GM12878 (cell line): Measurements from ENCODE around the gene TACR2. TPM values are rescaled to one million over a fixed set of nuclear protein-coding genes. Genes with fewer than 3 reads are reported as not detected.

Source experiments
- ATAC-seq: fragments of 200-7000 bp; cut with Tn5 transposase; 3 replicates; pipeline ENCODE4 v1.9.1; 2020; ENCODE audit warnings: mild to moderate bottlenecking, moderate library complexity
- BruUV-seq: library from RNA; stranded (reverse); fragments of 400-500 nt; replicated peaks from 2 replicates; lab custom pipeline; 2021; lab: Mats Ljungman, UMichigan
- CTCF ChIA-PET: fragments of 300-600 bp; sonication (Branson Sonifier 250); formaldehyde crosslinking; extraction: SDS; loops from one replicate; lab custom pipeline; 2021; ENCODE audit warnings: inconsistent platforms; lab: Yijun Ruan, JAX
- POLR2A ChIA-PET: fragments of 350-600 bp; formaldehyde crosslinking; extraction: SDS; loops from one replicate; lab custom pipeline; 2021; ENCODE audit warnings: inconsistent platforms; lab: Charles Lee
- RAD21 ChIA-PET: fragments of 300-600 bp; sonication (Branson Sonifier 250); formaldehyde crosslinking; loops from one replicate; lab custom pipeline; 2023; ENCODE audit warnings: antibody characterized with exemption; ENCODE audit not compliant: unreplicated experiment; lab: Charles Lee
- SMC1A ChIA-PET: fragments of 300-600 bp; sonication (Branson Sonifier 250); formaldehyde crosslinking; loops from one replicate; lab custom pipeline; 2023; ENCODE audit not compliant: unreplicated experiment, uncharacterized antibody; lab: Charles Lee
- DNase-seq: peaks from one replicate; pipeline ENCODE4 v3.0.0-alpha.2; 2011; ENCODE audit warnings: low read depth, low spot score
- FAIRE-seq: peaks from 3 replicates; lab custom pipeline; 2011; peaks lifted over from hg19 to GRCh38; lab: Jason Lieb, UNC
- H2AFZ ChIP-seq: 2 replicates; pipeline ENCODE4 v1.6.0; 2011; ENCODE audit warnings: low read depth, low read length, control low read depth; ENCODE audit not compliant: control insufficient read depth
- H3K27ac ChIP-seq: 2 replicates; pipeline ENCODE4 v1.5.1; 2011; ENCODE audit warnings: control low read depth; ENCODE audit not compliant: control insufficient read depth, insufficient read depth
- H3K27me3 ChIP-seq, 2 experiments: replicated peaks in 1 of 2; 2 replicates each; pipeline versions ENCODE4 v1.6.0 to v1.6.1; 2011; ENCODE audit warnings: low read length in 1 of 2; ENCODE audit not compliant: control insufficient read depth in 2 of 2, insufficient read depth in 2 of 2
- H3K36me3 ChIP-seq, 2 experiments: 2 replicates each; pipeline ENCODE4 v1.5.1; 2011; ENCODE audit warnings: low read length in 1 of 2; ENCODE audit not compliant: control insufficient read depth in 2 of 2, insufficient read depth in 2 of 2
- H3K4me1 ChIP-seq: 2 replicates; pipeline ENCODE4 v1.6.1; 2011; ENCODE audit warnings: mild to moderate bottlenecking, low read length, moderate library complexity, mixed read lengths; ENCODE audit not compliant: control insufficient read depth, insufficient read depth
- H3K4me2 ChIP-seq: 2 replicates; pipeline ENCODE4 v1.6.0; 2011; ENCODE audit warnings: control low read depth; ENCODE audit not compliant: control insufficient read depth, insufficient read depth
- H3K4me3 ChIP-seq: fragments of 200-600 bp; sonication (generic); 2 replicates; pipeline ENCODE4 v1.5.1; 2016
- H3K79me2 ChIP-seq: 2 replicates; pipeline ENCODE4 v1.6.0; 2011; ENCODE audit warnings: low read length; ENCODE audit not compliant: control insufficient read depth, insufficient read depth
- H3K9ac ChIP-seq: 2 replicates; pipeline ENCODE4 v1.8.0; 2011; ENCODE audit warnings: low read length, control low read depth, mixed read lengths; ENCODE audit not compliant: control insufficient read depth, insufficient read depth
- H3K9me3 ChIP-seq: replicated peaks from 3 replicates; pipeline ENCODE4 v1.5.1; 2011; ENCODE audit warnings: mild to moderate bottlenecking, low read length; ENCODE audit not compliant: control insufficient read depth, insufficient read depth
- H4K20me1 ChIP-seq: 2 replicates; pipeline ENCODE4 v1.6.0; 2011; ENCODE audit not compliant: control insufficient read depth, insufficient read depth
- ATF7 ChIP-seq: fragments of 450-650 bp; IDR thresholded peaks from 2 replicates; pipeline ENCODE4 v1.6.1; 2016; ENCODE audit warnings: low read depth, mild to moderate bottlenecking
- CREB1 ChIP-seq: IDR thresholded peaks from 2 replicates; pipeline ENCODE4 v1.6.1; 2012; ENCODE audit warnings: low read depth, mild to moderate bottlenecking, inconsistent platforms
- HCFC1 ChIP-seq: fragments of 150-350 bp; IDR thresholded peaks from 2 replicates; pipeline ENCODE4 v1.6.1; 2014; ENCODE audit warnings: low read length
- MAX ChIP-seq: IDR thresholded peaks from 2 replicates; pipeline ENCODE4 v1.6.1; 2012; ENCODE audit warnings: low read depth, low read length, improper control_type of control experiment
- NR2C1 ChIP-seq: fragments of 450-650 bp; IDR thresholded peaks from 2 replicates; pipeline ENCODE4 v1.6.1; 2017; ENCODE audit warnings: antibody characterized with exemption, mild to moderate bottlenecking, moderate library complexity
- SMARCA5 ChIP-seq: fragments of 450-650 bp; IDR thresholded peaks from 2 replicates; pipeline ENCODE4 v1.6.1; 2017; ENCODE audit warnings: mild to moderate bottlenecking
- ZSCAN29 ChIP-seq: fragments of 450-650 bp; IDR thresholded peaks from 2 replicates; pipeline ENCODE4 v1.6.1; 2017; ENCODE audit warnings: mild to moderate bottlenecking, moderate library complexity
- WGBS: methylation state at CpG from one replicate; pipeline ENCODE4 v1.1.6; 2016; ENCODE audit warnings: low lambda C conversion rate; ENCODE audit not compliant: insufficient replicate concordance, insufficient coverage; ENCODE audit errors: missing lambda C conversion rate; 5-methylcytosine and 5-hydroxymethylcytosine counted together
- in situ Hi-C: fragments of 300-500 bp; cut with MboI; formaldehyde crosslinking; loops from 9 replicates; pipeline ENCODE4 v1.14.3; 2018; ENCODE audit warnings: mixed read lengths
- intact Hi-C: fragments of 100-400 bp; cut with micrococcal nuclease; formaldehyde crosslinking; loops from one replicate; pipeline ENCODE4 v1.14.2; 2022; ENCODE audit not compliant: unreplicated experiment
- polyA plus RNA-seq, 11 experiments: library from polyadenylated mRNA; depleted of rRNA in 4 of 11; unstranded in 6 of 11; stranded (reverse) in 5 of 11; fragments of >200 nt; fragmentation: Nextera tagmentation in 4 of 11; fragmentation: Illumina TruSeq in 1 of 11; extraction: Ambion mirVana in 4 of 11; extraction: Trizol in 1 of 11; gene quantifications; 1 replicate in 1 of 11; 2 replicates in 10 of 11; pipeline versions ENCODE4 v1.2.1 to v1.2.3, GENCODE V29; 2011 to 2016; ENCODE audit warnings: inconsistent platforms in 2 of 11, missing spikeins in 2 of 11, low read depth in 1 of 11
- total RNA-seq, 4 experiments: library from RNA; depleted of rRNA in 3 of 4; stranded (reverse); fragments of >200 nt in 3 of 4; fragmentation: Illumina TruSeq in 1 of 4; extraction: Trizol in 1 of 4; gene quantifications; 2 replicates each; pipeline versions ENCODE4 v1.2.1 to v1.2.3, GENCODE V29; 2013 to 2021
- TF ChIP-seq, protein P1 (sequence below): fragments of 150-350 bp; IDR thresholded peaks from 2 replicates; pipeline ENCODE4 v1.6.1; 2014; ENCODE audit warnings: mild to moderate bottlenecking, low read depth, low read length

TACR2 gene
- total and polyA plus RNA-seq, 10 of the 15 experiments (the other 5 are each of a cell fraction or from before 2014, with no cell fraction given) = 0.11 TPM; not detected in 9

GRCh38 chr10:69366738-69367137 is 50.0 kb downstream of the TACR2 start:
- no peak for TF ChIP-seq ZSCAN29
- Histone ChIP-seq H3K9me3 (no peaks in the 10 kb centered on the region), H3K4me1 (no peaks in the 10 kb centered on the region), H3K9ac (no peak overlapping the region), H3K36me3 (peaks cover 16 to 38% of the 10 kb centered on the region in 2 experiments; a peak in 3 of 4 replicates), H2AFZ (no peak overlapping the region), H4K20me1 (no peaks in the 10 kb centered on the region), H3K79me2 (no peaks in the 10 kb centered on the region), H3K27me3 (no peaks in the 10 kb centered on the region), H3K4me2 (no peak overlapping the region), H3K27ac (no peak overlapping the region), H3K4me3 (no peak overlapping the region)
- intact Hi-C loops (no loop called here), in situ Hi-C loops (no loop called here)
- ChIA-PET SMC1A (interaction anchor here (1.3 kb wide), 1 partner anchor 26 kb away, joined by 3 read pairs; no protein-coding TSS in a partner anchor), RAD21 (no interaction called here), POLR2A (no interaction called here), CTCF (no interaction called here)
- DNase-seq = no peak
- no TSS peak for BruUV-seq
- FAIRE-seq = no peak
- no peak for ATAC-seq
- 100% methylated on average over 5 of the region's 5 CpGs for whole genome bisulfite sequencing

- ATAC-seq (no peak), DNase-seq (no peak), FAIRE-seq (no peak)
- ChIA-PET CTCF (interaction anchor here (1.1 kb wide), 1 partner anchor 44 kb away, joined by 3 read pairs; no protein-coding TSS in a partner anchor), SMC1A (interaction anchor here (1.0 to 1.9 kb wide), 2 partner anchors 37 to 122 kb away, joined by 3 to 4 read pairs; no protein-coding TSS in a partner anchor), POLR2A (no interaction called here), RAD21 (no interaction called here)
- H3K4me1 ChIP-seq = no peaks in the 10 kb centered on the region
- H3K79me2 ChIP-seq = no peaks in the 10 kb centered on the region
- H3K4me2 ChIP-seq = no peak overlapping the region
- H3K27ac ChIP-seq = no peak overlapping the region
- peaks cover 21 to 49% of the 10 kb centered on the region in 2 experiments; a peak in 3 of 4 replicates for H3K36me3 ChIP-seq
- H3K4me3 ChIP-seq = no peak overlapping the region
- no peak overlapping the region for H2AFZ ChIP-seq
- 97% methylated on average over 9 of the region's 9 CpGs for WGBS
- no peaks in the 10 kb centered on the region for H3K27me3 ChIP-seq
- BruUV-seq = no TSS peak
- in situ Hi-C loops (no loop called here), intact Hi-C loops (no loop called here)
- H3K9me3 ChIP-seq = no peaks in the 10 kb centered on the region
- no peak overlapping the region for H3K9ac ChIP-seq
- H4K20me1 ChIP-seq = no peaks in the 10 kb centered on the region
- TF ChIP-seq, protein P1, sequence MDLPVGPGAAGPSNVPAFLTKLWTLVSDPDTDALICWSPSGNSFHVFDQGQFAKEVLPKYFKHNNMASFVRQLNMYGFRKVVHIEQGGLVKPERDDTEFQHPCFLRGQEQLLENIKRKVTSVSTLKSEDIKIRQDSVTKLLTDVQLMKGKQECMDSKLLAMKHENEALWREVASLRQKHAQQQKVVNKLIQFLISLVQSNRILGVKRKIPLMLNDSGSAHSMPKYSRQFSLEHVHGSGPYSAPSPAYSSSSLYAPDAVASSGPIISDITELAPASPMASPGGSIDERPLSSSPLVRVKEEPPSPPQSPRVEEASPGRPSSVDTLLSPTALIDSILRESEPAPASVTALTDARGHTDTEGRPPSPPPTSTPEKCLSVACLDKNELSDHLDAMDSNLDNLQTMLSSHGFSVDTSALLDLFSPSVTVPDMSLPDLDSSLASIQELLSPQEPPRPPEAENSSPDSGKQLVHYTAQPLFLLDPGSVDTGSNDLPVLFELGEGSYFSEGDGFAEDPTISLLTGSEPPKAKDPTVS = no peak
- TF ChIP-seq MAX = no peak
- no peak for TF ChIP-seq NR2C1
- TF ChIP-seq CREB1 = no peak
- TF ChIP-seq ATF7 = no peak
- TF ChIP-seq SMARCA5 = no peak
- TF ChIP-seq HCFC1 = no peak
Measured at GRCh38 chr10:69364232-69364940, 52.3 kb downstream of the TACR2 start.
